Panc1 (cell line): ENCODE data around the gene PELI1. TPM values are rescaled to one million over a fixed set of nuclear protein-coding genes. Genes with fewer than 3 reads are reported as not detected.

ENCODE experiments used
- ATAC-seq: fragments of 200-7000 bp; cut with Tn5 transposase; 2 replicates; pipeline ENCODE4 v1.9.1; 2020; ENCODE audit warnings: mild to moderate bottlenecking, moderate library complexity
- BruUV-seq: library from RNA; stranded (reverse); fragments of 400-500 nt; replicated peaks from 2 replicates; lab custom pipeline; 2021; lab: Mats Ljungman, UMichigan
- CTCF ChIA-PET: fragments of 300-600 bp; sonication (Branson Sonifier 250); formaldehyde crosslinking; loops from one replicate; lab custom pipeline; 2022; ENCODE audit warnings: antibody characterized with exemption; lab: Charles Lee
- POLR2A ChIA-PET: fragments of 300-600 bp; sonication (Branson Sonifier 250); formaldehyde crosslinking; loops from one replicate; lab custom pipeline; 2022; ENCODE audit warnings: antibody characterized with exemption; lab: Charles Lee
- DNase-seq: peaks from one replicate; pipeline ENCODE4 v3.0.0-alpha.2; 2010; ENCODE audit warnings: low read depth, low spot score
- H3K27ac ChIP-seq: 2 replicates; pipeline ENCODE4 v1.5.1; 2011; ENCODE audit warnings: mild to moderate bottlenecking, low read length, inconsistent platforms
- H3K27me3 ChIP-seq: fragments of 200-500 bp; sonication (Bioruptor generic); 2 replicates; pipeline ENCODE4 v1.6.0; 2014; ENCODE audit warnings: low read length, inconsistent platforms; ENCODE audit not compliant: control insufficient read depth, insufficient read depth
- H3K36me3 ChIP-seq: fragments of 200-500 bp; sonication (Bioruptor generic); 2 replicates; pipeline ENCODE4 v1.5.1; 2014; ENCODE audit warnings: inconsistent platforms, mild to moderate bottlenecking, low read length, moderate library complexity; ENCODE audit not compliant: control insufficient read depth, insufficient read depth
- H3K4me1 ChIP-seq: 2 replicates; pipeline ENCODE4 v1.5.1; 2011; ENCODE audit warnings: inconsistent platforms, mild to moderate bottlenecking, low read length, moderate library complexity; ENCODE audit not compliant: control insufficient read depth, insufficient read depth
- H3K4me3 ChIP-seq, 2 experiments: 2 replicates each; pipeline ENCODE4 v1.5.1; 2011 to 2012; ENCODE audit warnings: low read depth in 2 of 2, low read length in 2 of 2, mild to moderate bottlenecking in 2 of 2, inconsistent platforms in 1 of 2, moderate library complexity in 1 of 2
- H3K9me3 ChIP-seq: fragments of 200-500 bp; sonication (Bioruptor generic); 2 replicates; pipeline ENCODE4 v1.5.1; 2014; ENCODE audit warnings: low read depth, mild to moderate bottlenecking, inconsistent platforms, low read length, moderate library complexity; ENCODE audit not compliant: control insufficient read depth, insufficient read depth
- POLR2AphosphoS5 ChIP-seq: IDR thresholded peaks from 2 replicates; pipeline ENCODE4 v1.6.1; 2012; ENCODE audit warnings: mild to moderate bottlenecking, low read depth, low read length, moderate library complexity
- SIN3A ChIP-seq: IDR thresholded peaks from 2 replicates; pipeline ENCODE4 v1.6.1; 2012; ENCODE audit warnings: low read depth, mild to moderate bottlenecking, low read length, moderate library complexity, borderline replicate concordance; ENCODE audit not compliant: insufficient read depth
- TCF7L2 ChIP-seq: IDR thresholded peaks from 2 replicates; pipeline ENCODE4 v1.6.1; 2011; ENCODE audit warnings: mild to moderate bottlenecking, low read depth, low read length, inconsistent platforms
- in situ Hi-C: cut with HindIII; loops from 2 replicates; pipeline ENCODE4 v1.10.0; 2016; ENCODE audit warnings: low sequenced_read_pairs, low pct_unique_long_range_greater_than_20kb
- intact Hi-C: fragments of 100-400 bp; cut with micrococcal nuclease; formaldehyde crosslinking; loops from one replicate; pipeline ENCODE4 v1.10.0; 2022; ENCODE audit not compliant: unreplicated experiment
- total RNA-seq: library from RNA; stranded (reverse); gene quantifications from one replicate; pipeline ENCODE4 v1.2.1, GENCODE V29; 2021; ENCODE audit not compliant: unreplicated experiment
- TF ChIP-seq, protein P1 (sequence below), 2 experiments: IDR thresholded peaks; 2 replicates each; pipeline ENCODE4 v1.6.1; 2011 to 2012; ENCODE audit warnings: low read depth in 2 of 2, control low read depth in 1 of 2, low read length in 1 of 2, mild to moderate bottlenecking in 1 of 2, moderate library complexity in 1 of 2; ENCODE audit not compliant: insufficient read depth in 1 of 2
- TF ChIP-seq, protein P2 (sequence below): fragments of 450-650 bp; IDR thresholded peaks from 2 replicates; pipeline ENCODE4 v1.5.1; 2017; ENCODE audit warnings: mild to moderate bottlenecking

PELI1 gene
- total RNA-seq, 1 experiment from 2014 or later, result 6.7 TPM

DNA sequence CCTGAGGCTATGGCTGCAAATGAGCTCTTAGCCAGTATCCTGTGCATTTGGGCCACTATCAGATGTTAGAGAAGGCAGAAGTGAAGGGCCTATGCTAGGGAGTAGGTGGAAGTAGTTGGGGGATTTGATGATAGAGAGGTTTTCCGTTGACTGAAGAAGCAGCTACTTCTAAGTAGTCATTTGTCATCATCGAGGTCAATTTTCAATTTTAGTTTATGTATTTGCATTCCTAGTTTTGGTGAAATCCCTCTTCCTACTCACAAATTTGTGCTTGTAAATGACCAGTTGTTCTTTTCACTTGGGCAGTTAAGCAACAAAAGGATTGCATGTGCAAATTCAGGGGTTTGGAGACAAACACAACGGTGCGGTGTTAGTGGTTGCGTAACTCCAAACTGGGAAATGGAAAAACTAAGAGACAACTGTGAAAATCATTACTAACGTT is 48.5 kb upstream of the PELI1 start:
- DNase-seq (no peak), ATAC-seq (no peak)
- Histone ChIP-seq H3K27ac (no peak overlapping the region), H3K36me3 (no peaks in the 10 kb centered on the region), H3K4me1 (no peaks in the 10 kb centered on the region), H3K27me3 (peaks cover 3% of the 10 kb centered on the region), H3K9me3 (no peaks in the 10 kb centered on the region), H3K4me3 (no peak overlapping the region)
- in situ Hi-C loops, result no loop called here
- no TSS peak for BruUV-seq
- ChIA-PET POLR2A (no interaction called here), CTCF (no interaction called here)
- TF ChIP-seq TCF7L2 (no peak), POLR2AphosphoS5 (no peak), SIN3A (no peak)
- TF ChIP-seq, protein P1, sequence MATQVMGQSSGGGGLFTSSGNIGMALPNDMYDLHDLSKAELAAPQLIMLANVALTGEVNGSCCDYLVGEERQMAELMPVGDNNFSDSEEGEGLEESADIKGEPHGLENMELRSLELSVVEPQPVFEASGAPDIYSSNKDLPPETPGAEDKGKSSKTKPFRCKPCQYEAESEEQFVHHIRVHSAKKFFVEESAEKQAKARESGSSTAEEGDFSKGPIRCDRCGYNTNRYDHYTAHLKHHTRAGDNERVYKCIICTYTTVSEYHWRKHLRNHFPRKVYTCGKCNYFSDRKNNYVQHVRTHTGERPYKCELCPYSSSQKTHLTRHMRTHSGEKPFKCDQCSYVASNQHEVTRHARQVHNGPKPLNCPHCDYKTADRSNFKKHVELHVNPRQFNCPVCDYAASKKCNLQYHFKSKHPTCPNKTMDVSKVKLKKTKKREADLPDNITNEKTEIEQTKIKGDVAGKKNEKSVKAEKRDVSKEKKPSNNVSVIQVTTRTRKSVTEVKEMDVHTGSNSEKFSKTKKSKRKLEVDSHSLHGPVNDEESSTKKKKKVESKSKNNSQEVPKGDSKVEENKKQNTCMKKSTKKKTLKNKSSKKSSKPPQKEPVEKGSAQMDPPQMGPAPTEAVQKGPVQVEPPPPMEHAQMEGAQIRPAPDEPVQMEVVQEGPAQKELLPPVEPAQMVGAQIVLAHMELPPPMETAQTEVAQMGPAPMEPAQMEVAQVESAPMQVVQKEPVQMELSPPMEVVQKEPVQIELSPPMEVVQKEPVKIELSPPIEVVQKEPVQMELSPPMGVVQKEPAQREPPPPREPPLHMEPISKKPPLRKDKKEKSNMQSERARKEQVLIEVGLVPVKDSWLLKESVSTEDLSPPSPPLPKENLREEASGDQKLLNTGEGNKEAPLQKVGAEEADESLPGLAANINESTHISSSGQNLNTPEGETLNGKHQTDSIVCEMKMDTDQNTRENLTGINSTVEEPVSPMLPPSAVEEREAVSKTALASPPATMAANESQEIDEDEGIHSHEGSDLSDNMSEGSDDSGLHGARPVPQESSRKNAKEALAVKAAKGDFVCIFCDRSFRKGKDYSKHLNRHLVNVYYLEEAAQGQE (IDR thresholded peaks at IDR 0.05; ENCODE audit: insufficient read depth in 1 of 2, low read depth in 2 of 2, low read length in 1 of 2), result no peak
- TF ChIP-seq, protein P2, sequence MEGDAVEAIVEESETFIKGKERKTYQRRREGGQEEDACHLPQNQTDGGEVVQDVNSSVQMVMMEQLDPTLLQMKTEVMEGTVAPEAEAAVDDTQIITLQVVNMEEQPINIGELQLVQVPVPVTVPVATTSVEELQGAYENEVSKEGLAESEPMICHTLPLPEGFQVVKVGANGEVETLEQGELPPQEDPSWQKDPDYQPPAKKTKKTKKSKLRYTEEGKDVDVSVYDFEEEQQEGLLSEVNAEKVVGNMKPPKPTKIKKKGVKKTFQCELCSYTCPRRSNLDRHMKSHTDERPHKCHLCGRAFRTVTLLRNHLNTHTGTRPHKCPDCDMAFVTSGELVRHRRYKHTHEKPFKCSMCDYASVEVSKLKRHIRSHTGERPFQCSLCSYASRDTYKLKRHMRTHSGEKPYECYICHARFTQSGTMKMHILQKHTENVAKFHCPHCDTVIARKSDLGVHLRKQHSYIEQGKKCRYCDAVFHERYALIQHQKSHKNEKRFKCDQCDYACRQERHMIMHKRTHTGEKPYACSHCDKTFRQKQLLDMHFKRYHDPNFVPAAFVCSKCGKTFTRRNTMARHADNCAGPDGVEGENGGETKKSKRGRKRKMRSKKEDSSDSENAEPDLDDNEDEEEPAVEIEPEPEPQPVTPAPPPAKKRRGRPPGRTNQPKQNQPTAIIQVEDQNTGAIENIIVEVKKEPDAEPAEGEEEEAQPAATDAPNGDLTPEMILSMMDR, result no peak
- intact Hi-C loops, result no loop called here

DNA sequence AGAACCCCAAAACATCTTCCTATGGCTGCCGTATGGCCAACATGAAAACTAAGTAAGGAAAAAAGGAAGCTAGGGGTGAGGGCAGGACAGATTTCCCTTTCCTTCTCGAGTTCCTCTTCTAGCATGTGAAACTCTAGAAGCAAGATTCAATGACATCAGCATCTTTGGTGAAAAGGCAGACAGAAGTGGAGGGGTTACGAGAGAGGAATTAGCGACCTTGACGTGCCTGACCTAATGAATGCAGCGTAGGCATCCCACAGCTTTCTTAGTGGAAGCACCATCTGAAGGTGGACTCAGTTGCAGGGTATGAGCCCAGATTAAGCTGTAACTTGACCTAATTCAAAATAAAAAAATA is 47.9 kb upstream of the PELI1 start:
- CTCF ChIA-PET, result no interaction called here
- intact Hi-C loops, result no loop called here
- no TSS peak for BruUV-seq
- H3K4me1 ChIP-seq, result no peaks in the 10 kb centered on the region
- in situ Hi-C loops, result no loop called here
- peaks cover 3% of the 10 kb centered on the region for H3K27me3 ChIP-seq
- no peaks in the 10 kb centered on the region for H3K9me3 ChIP-seq
- no peak for DNase-seq
- H3K4me3 ChIP-seq, result no peak overlapping the region
- no peaks in the 10 kb centered on the region for H3K36me3 ChIP-seq
- TF ChIP-seq POLR2AphosphoS5 (no peak), TCF7L2 (no peak)
- TF ChIP-seq, protein P1 (IDR thresholded peaks at IDR 0.05; ENCODE audit: insufficient read depth in 1 of 2, low read depth in 2 of 2, low read length in 1 of 2), result no peak
- POLR2A ChIA-PET, result no interaction called here
- no peak for ATAC-seq
- H3K27ac ChIP-seq, result no peak overlapping the region
